Peyer's patch (tissue), 4 donors: ENCODE results near the gene PYGL.

Experiments used
- POLR2A ChIP-seq, 2 donors: fragments of 450-650 bp; IDR thresholded peaks; one replicate each; pipeline ENCODE4 v1.5.1; 2017; ENCODE audit warnings: antibody characterized with exemption in 2 of 2, mild to moderate bottlenecking in 2 of 2, moderate library complexity in 2 of 2
- TF ChIP-seq, protein P1 (sequence below), 6 experiments: fragments of 450-650 bp in 4 of 6; fragments of 200-600 bp in 2 of 6; sonication (generic) in 1 of 6; IDR thresholded peaks; one replicate each; pipeline ENCODE4 v1.5.1; 2017 to 2019; ENCODE audit warnings: antibody characterized with exemption in 6 of 6, mild to moderate bottlenecking in 3 of 6, moderate library complexity in 1 of 6

DNA sequence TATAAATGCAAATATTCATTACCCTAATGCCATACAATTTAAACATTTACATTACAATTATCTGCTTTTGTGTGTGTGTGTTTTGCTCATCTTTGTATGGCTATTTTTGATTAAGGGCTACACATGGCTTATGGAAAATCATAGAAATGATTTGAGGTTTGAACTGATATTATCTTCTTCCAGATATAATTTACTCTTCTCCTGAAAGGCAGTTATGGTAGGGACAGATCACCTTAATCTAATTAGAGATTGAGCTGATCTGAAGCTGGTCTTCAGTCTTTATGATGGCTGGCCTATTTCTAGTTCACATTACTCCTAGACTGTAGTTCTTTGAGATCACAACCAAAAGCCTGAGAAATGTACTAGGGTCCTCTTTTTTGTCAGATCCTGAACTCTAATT is 56.8 kb downstream of the PYGL start:
- no peak for TF ChIP-seq POLR2A (IDR thresholded peaks at IDR 0.05)
- TF ChIP-seq, protein P1, sequence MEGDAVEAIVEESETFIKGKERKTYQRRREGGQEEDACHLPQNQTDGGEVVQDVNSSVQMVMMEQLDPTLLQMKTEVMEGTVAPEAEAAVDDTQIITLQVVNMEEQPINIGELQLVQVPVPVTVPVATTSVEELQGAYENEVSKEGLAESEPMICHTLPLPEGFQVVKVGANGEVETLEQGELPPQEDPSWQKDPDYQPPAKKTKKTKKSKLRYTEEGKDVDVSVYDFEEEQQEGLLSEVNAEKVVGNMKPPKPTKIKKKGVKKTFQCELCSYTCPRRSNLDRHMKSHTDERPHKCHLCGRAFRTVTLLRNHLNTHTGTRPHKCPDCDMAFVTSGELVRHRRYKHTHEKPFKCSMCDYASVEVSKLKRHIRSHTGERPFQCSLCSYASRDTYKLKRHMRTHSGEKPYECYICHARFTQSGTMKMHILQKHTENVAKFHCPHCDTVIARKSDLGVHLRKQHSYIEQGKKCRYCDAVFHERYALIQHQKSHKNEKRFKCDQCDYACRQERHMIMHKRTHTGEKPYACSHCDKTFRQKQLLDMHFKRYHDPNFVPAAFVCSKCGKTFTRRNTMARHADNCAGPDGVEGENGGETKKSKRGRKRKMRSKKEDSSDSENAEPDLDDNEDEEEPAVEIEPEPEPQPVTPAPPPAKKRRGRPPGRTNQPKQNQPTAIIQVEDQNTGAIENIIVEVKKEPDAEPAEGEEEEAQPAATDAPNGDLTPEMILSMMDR (IDR thresholded peaks at IDR 0.05) = no peak
